TTC549 (cell line): ENCODE measurements around the gene YWHAB.

Source experiments
- FAIRE-seq: peaks from 2 replicates; lab custom pipeline; 2012; peaks lifted over from hg19 to GRCh38; lab: Jason Lieb, UNC

YWHAB gene

GRCh38 chr20:44914924-44915323 lies 29.4 kb downstream of the YWHAB start:
- no peak for FAIRE-seq

GRCh38 chr20:44916586-44916985 lies 31.1 kb downstream of the YWHAB start:
- no peak for FAIRE-seq

GRCh38 chr20:44917399-44917798 lies 31.9 kb downstream of the YWHAB start:
- FAIRE-seq = no peak

GRCh38 chr20:44918342-44918741 lies 32.8 kb downstream of the YWHAB start:
- no peak for FAIRE-seq

- no peak for FAIRE-seq
Observed at GRCh38 chr20:44918761-44919160, 33.3 kb downstream of the YWHAB start.

- FAIRE-seq = no peak
Observed at GRCh38 chr20:44921447-44921846, 35.9 kb downstream of the YWHAB start.

GRCh38 chr20:44924541-44924940 lies 39.0 kb downstream of the YWHAB start:
- FAIRE-seq = no peak

- no peak for FAIRE-seq
Observed at GRCh38 chr20:44928595-44928994, 43.1 kb downstream of the YWHAB start.

GRCh38 chr20:44930517-44931168 lies 45.1 kb downstream of the YWHAB start:
- no peak for FAIRE-seq

GRCh38 chr20:44931911-44932310 lies 46.4 kb downstream of the YWHAB start:
- no peak for FAIRE-seq

GRCh38 chr20:44932916-44933315 lies 47.4 kb downstream of the YWHAB start:
- FAIRE-seq = no peak

GRCh38 chr20:44936510-44936909 lies 51.0 kb downstream of the YWHAB start:
- FAIRE-seq = no peak

- FAIRE-seq = no peak
Observed at GRCh38 chr20:44938637-44939036, 53.1 kb downstream of the YWHAB start.

- no peak for FAIRE-seq
Observed at GRCh38 chr20:44941120-44941691, 55.7 kb downstream of the YWHAB start.

- no peak for FAIRE-seq
Observed at GRCh38 chr20:44942264-44942973, 56.9 kb downstream of the YWHAB start.

GRCh38 chr20:44943828-44944227 lies 58.3 kb downstream of the YWHAB start:
- FAIRE-seq = no peak

GRCh38 chr20:44945261-44945660 lies 59.8 kb downstream of the YWHAB start:
- FAIRE-seq = no peak

GRCh38 chr20:44946271-44946852 lies 60.9 kb downstream of the YWHAB start:
- FAIRE-seq = no peak

- no peak for FAIRE-seq
Observed at GRCh38 chr20:44948107-44948506, 62.6 kb downstream of the YWHAB start.

GRCh38 chr20:44948513-44948912 lies 63.0 kb downstream of the YWHAB start:
- no peak for FAIRE-seq

GRCh38 chr20:44950368-44950767 lies 64.9 kb downstream of the YWHAB start:
- FAIRE-seq = no peak

GRCh38 chr20:44952731-44953130 lies 67.2 kb downstream of the YWHAB start:
- no peak for FAIRE-seq

GRCh38 chr20:44954211-44954610 lies 68.7 kb downstream of the YWHAB start:
- FAIRE-seq = no peak
